VCaP (cell line): ENCODE measurements around the gene GNAI1.

Source experiments
- H3K27ac ChIP-seq: fragments of 450-650 bp; 2 replicates; pipeline ENCODE4 v1.5.1; 2017
- TF ChIP-seq, protein P1 (sequence below): fragments of 450-650 bp; conservative IDR thresholded peaks from 2 replicates; pipeline ENCODE4 v1.5.1; 2017; ENCODE audit warnings: mild to moderate bottlenecking, moderate library complexity

GNAI1 gene

DNA sequence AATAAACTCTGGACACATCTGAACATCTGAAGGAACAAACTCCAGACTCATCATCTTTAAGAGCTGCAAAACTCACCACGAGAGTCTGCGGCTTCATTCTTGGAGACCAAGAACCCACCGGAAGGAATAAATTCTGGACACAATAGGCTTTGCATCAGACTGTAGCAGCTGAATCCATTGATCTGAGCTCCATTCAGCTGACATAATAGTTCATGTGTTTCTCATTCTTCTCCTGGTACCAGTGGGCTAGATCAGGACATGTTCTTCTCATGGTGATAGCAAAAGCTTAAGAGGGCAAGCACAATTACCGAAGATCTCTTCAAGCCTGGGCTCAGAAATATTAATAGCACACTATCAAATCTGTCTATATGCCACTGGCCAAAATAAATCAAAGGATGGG is 20.5 kb upstream of the GNAI1 start:
- no peak overlapping the region for H3K27ac ChIP-seq

DNA sequence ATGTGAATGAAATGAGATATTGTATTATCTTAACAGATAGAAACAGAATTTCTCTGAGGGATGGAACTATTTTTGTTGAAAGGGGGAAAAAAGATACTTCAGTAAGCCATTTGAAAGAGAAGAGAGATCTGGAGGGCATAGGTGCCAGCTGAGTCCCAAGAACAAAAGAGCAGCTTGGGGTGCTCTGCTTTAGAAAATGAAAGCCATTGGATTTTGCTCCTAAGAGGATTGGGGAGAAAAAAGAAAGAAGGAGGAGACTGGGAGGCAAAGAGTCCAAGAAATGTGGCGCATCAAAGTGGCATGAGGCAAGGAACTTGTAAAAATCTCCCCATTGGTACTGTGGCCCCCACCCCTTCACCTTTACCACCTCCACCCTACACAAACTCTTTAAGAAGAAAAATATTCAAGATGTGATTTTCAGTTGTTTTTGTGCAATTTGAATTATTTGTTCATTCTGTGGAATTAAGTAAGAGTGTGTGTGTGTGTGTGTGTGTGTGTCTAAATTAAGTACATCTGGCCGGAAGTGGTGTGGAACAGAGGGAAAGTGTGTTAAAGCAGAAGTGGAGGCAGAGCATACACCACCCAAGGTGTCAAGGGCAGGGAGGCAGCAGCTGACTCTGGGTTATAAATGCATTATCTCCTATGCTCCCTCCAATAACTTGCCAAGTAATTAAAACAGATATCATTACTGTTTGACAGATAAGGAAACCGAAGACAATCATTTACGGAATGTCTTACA is 9.9 kb upstream of the GNAI1 start:
- TF ChIP-seq, protein P1, sequence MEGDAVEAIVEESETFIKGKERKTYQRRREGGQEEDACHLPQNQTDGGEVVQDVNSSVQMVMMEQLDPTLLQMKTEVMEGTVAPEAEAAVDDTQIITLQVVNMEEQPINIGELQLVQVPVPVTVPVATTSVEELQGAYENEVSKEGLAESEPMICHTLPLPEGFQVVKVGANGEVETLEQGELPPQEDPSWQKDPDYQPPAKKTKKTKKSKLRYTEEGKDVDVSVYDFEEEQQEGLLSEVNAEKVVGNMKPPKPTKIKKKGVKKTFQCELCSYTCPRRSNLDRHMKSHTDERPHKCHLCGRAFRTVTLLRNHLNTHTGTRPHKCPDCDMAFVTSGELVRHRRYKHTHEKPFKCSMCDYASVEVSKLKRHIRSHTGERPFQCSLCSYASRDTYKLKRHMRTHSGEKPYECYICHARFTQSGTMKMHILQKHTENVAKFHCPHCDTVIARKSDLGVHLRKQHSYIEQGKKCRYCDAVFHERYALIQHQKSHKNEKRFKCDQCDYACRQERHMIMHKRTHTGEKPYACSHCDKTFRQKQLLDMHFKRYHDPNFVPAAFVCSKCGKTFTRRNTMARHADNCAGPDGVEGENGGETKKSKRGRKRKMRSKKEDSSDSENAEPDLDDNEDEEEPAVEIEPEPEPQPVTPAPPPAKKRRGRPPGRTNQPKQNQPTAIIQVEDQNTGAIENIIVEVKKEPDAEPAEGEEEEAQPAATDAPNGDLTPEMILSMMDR: no peak
- no peak overlapping the region for H3K27ac ChIP-seq

More for the DNA sequence above, 20.5 kb upstream of the GNAI1 start:
- TF ChIP-seq, protein P1: no peak

DNA sequence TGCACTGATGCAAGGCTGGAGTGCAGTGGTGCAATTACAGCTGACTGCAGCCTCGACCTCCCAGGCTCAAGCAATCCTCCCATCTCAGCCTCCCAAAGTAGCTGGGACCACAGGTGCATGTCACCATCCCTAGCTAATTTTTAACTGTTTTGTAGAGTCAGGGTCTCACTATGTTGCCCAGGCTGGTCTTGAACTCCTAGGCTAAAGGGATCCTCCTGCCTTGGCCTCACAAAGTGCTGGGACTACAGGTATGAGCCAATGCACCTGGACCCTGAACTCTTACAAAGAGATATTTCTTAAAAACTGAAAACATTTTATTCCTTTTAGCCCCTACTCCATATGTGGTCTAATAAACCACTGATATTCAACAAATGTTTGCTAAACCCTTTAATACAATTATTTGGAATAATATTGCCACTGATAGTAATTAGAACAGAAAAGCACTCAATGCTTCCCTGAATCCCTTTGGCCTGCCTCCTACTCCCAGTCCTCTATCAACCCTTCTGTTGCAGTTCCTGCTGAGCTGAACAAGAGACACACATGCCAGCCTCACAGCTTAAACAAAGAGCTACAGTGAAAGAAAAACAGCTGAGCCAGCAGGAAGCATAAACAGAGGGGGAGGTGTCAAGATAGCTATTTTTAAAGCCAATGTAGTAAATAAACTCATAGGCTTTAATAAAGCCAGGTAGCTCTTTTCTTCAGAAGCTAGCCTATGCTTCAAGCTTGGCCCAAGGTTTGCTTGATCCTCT is 7.0 kb upstream of the GNAI1 start:
- no peak overlapping the region for H3K27ac ChIP-seq
- TF ChIP-seq, protein P1: no peak

DNA sequence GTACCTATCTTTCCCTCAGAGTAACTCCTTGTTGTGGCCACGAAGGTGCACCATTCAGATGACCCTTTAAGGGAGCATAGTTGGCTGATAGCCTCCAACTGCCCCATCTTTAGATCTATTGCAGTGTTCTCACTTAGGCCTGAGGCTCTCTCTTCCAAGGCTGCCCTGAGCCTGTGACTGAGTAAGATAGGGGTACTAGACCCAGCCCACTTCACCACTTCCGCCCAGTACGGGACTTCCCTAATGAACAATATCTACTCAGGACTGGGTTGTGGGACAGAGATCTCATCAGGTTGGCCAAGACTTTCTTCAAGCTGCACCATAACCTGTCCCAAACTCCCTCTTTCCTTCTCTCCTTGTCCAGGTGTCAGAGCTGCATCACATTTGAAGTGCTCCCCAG is 5.7 kb upstream of the GNAI1 start:
- TF ChIP-seq, protein P1: no peak
- H3K27ac ChIP-seq: no peak overlapping the region

DNA sequence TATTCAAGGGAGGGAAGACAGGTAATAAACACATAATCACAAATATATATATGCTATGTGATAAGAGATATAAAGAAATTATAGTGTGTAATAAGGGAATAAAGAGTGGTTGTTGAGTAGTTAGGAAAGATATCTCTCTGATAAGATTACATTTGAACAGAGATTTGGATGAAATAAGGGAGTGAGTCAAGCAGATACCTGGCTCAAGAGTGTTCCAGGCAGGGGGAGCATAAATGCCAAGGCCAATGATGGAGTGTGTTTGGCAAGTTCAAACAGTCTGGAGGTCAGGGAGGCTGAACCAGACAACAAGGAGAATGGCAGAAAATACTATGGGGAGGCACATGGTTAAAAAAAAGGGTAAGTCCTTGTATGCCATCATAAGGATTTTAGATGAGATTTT is 4.8 kb upstream of the GNAI1 start:
- TF ChIP-seq, protein P1: no peak
- no peak overlapping the region for H3K27ac ChIP-seq

DNA sequence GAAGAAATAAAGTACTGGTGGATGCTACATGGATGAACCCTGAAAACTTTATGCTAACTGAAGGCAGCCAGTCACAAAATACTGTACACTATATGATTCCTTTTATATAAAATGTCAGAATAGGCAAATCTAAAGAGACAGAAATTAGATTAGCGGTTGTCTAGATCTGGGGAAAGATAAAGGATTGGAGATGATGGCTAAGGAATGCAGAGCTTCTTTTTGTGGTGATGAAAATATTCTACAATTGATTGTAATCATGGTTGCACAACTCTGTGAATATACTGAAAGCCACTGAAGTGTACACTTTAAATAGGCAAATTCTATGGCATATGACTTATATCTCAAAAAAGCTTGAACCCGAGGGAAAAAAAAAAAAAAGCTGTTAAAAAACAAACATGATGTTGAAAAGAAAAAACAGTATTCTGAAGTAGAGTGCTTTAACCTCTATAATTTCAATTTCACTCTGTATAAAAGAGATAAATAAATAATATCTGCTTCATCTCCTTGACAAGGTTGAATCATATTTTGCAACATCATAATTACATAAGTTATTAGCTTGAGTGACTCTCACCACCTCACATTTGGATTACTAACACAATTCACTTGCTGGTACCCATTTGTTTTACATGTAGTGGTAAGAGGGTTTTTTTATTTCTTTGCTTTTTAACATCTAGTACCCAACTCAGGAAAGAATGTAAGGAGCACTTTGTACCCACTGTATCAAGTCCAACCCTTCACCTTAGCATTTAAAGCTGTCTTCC is 2.8 kb upstream of the GNAI1 start:
- TF ChIP-seq, protein P1: no peak
- H3K27ac ChIP-seq: no peak overlapping the region

DNA sequence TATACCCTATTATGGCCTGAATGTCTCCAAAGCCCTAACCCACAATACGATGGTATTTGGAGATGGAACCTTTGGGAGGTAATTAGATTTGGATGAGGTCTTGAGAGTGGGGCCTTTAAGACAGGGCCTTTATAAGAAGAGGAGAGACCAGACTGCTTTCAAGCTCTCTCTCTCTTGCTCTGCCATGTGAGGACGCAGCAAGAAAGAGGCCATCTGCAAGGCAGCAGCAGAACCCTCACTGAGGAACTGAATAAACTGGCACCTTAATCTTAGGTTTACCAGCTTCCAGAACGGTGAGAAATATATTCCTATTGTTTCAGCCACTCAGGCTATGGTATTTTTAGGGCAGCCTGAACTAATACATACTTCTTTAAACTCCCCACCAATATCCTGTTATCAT is 2.0 kb upstream of the GNAI1 start:
- H3K27ac ChIP-seq: peak overlapping the region; percentile 97; the same call in 1 of the 2 replicates
- TF ChIP-seq, protein P1: no peak
